Endothelial cell of umbilical vein (primary cell): ENCODE measurements around the gene ATXN10. TPM values are rescaled to one million over a fixed set of nuclear protein-coding genes. Genes with fewer than 3 reads are reported as not detected.

Experiments
- BruUV-seq: library from RNA; stranded (reverse); fragments of 400-500 nt; replicated peaks from 2 replicates; lab custom pipeline; 2021; lab: Mats Ljungman, UMichigan
- CTCF ChIA-PET: fragments of 300-600, 350-600 bp; sonication (Branson Sonifier 250); formaldehyde crosslinking; loops from one replicate; lab custom pipeline; 2021; ENCODE audit warnings: antibody characterized with exemption, inconsistent platforms; lab: Charles Lee
- POLR2A ChIA-PET: fragments of 300-600, 350-600 bp; sonication (Branson Sonifier 250); formaldehyde crosslinking; loops from one replicate; lab custom pipeline; 2021; ENCODE audit warnings: antibody characterized with exemption, inconsistent platforms; lab: Charles Lee
- DNase-seq: peaks from one replicate; pipeline ENCODE4 v3.0.0-alpha.2; 2011; ENCODE audit warnings: low read depth, low spot score
- FAIRE-seq: peaks from 2 replicates; lab custom pipeline; 2011; peaks lifted over from hg19 to GRCh38; lab: Jason Lieb, UNC
- H2AFZ ChIP-seq: 2 replicates; pipeline ENCODE4 v1.6.0; 2012; ENCODE audit warnings: low read depth, low read length, control low read depth, inconsistent platforms
- H3K27ac ChIP-seq: 2 replicates; pipeline ENCODE4 v1.5.1; 2011; ENCODE audit warnings: low read depth, mild to moderate bottlenecking, control low read depth, low read length, moderate library complexity; ENCODE audit not compliant: insufficient read depth
- H3K27me3 ChIP-seq, 2 experiments: 2 replicates each; pipeline versions ENCODE4 v1.6.0 to v1.6.1; 2011; ENCODE audit warnings: low read length in 2 of 2, mixed read lengths in 1 of 2; ENCODE audit not compliant: control insufficient read depth in 2 of 2, insufficient read depth in 2 of 2
- H3K36me3 ChIP-seq, 2 experiments: 2 replicates in 1 of 2; 3 replicates in 1 of 2; pipeline ENCODE4 v1.5.1; 2011; ENCODE audit warnings: low read length in 2 of 2, mild to moderate bottlenecking in 1 of 2, moderate library complexity in 1 of 2; ENCODE audit not compliant: control insufficient read depth in 2 of 2, insufficient read depth in 2 of 2; ENCODE audit errors: extremely low read depth in 1 of 2
- H3K4me1 ChIP-seq: 3 replicates; pipeline ENCODE4 v1.5.1; 2011; ENCODE audit warnings: mild to moderate bottlenecking, low read length; ENCODE audit not compliant: control insufficient read depth, insufficient read depth; ENCODE audit errors: extremely low read depth
- H3K4me2 ChIP-seq: 2 replicates; pipeline ENCODE4 v1.6.1; 2011; ENCODE audit warnings: low read length, control low read depth, mixed read lengths; ENCODE audit not compliant: insufficient read depth
- H3K4me3 ChIP-seq, 3 experiments: fragments of 200-600 bp in 1 of 3; sonication (generic), shearing (Covaris generic) in 1 of 3; replicated peaks in 1 of 3; 2 replicates each; pipeline ENCODE4 v1.5.1; 2011 to 2016; ENCODE audit warnings: control low read depth in 3 of 3, low read length in 3 of 3, mild to moderate bottlenecking in 2 of 3, inconsistent platforms in 1 of 3, low read depth in 1 of 3, moderate library complexity in 1 of 3; ENCODE audit not compliant: insufficient read depth in 1 of 3
- H3K79me2 ChIP-seq: 2 replicates; pipeline ENCODE4 v1.6.0; 2012; ENCODE audit warnings: low read length, inconsistent platforms; ENCODE audit not compliant: control insufficient read depth, insufficient read depth
- H3K9ac ChIP-seq: replicated peaks from 2 replicates; pipeline ENCODE3; 2011; ENCODE audit warnings: low read length, control low read depth; ENCODE audit not compliant: insufficient read depth; ENCODE audit errors: extremely low read depth
- H3K9me1 ChIP-seq: replicated peaks from 3 replicates; pipeline ENCODE4 v1.6.0; 2011; ENCODE audit warnings: mild to moderate bottlenecking, low read length; ENCODE audit not compliant: control insufficient read depth, insufficient read depth; ENCODE audit errors: extremely low read depth
- H3K9me3 ChIP-seq: replicated peaks from 2 replicates; pipeline ENCODE4 v1.5.1; 2012; ENCODE audit warnings: low read length, inconsistent platforms; ENCODE audit not compliant: control insufficient read depth, insufficient read depth
- H4K20me1 ChIP-seq: replicated peaks from 2 replicates; pipeline ENCODE3; 2011; ENCODE audit warnings: mild to moderate bottlenecking, low read length; ENCODE audit not compliant: control insufficient read depth, insufficient read depth; ENCODE audit errors: extremely low read depth
- CTCF ChIP-seq, 2 donors: IDR thresholded peaks; 1 replicate in 1 of 2; 2 replicates in 1 of 2; pipeline ENCODE4 v1.5.1; 2011; ENCODE audit warnings: low read length in 2 of 2, mild to moderate bottlenecking in 2 of 2, moderate library complexity in 2 of 2, control low read depth in 1 of 2, inconsistent platforms in 1 of 2, low read depth in 1 of 2; ENCODE audit not compliant: insufficient read depth in 1 of 2; ENCODE audit errors: extremely low read depth in 1 of 2
- EZH2 ChIP-seq: IDR thresholded peaks from 2 replicates; pipeline ENCODE4 v1.6.1; 2012; ENCODE audit warnings: borderline replicate concordance, low read depth, mild to moderate bottlenecking, moderate library complexity, low read length, inconsistent platforms; ENCODE audit not compliant: severe bottlenecking
- FOS ChIP-seq: IDR thresholded peaks from 2 replicates; pipeline ENCODE4 v1.6.1; 2011; ENCODE audit warnings: mild to moderate bottlenecking, low read length, moderate library complexity, borderline replicate concordance; ENCODE audit not compliant: insufficient read depth
- GATA2 ChIP-seq: IDR thresholded peaks from 2 replicates; pipeline ENCODE4 v1.7.0; 2011; ENCODE audit warnings: low read depth, mild to moderate bottlenecking, moderate library complexity, mixed read lengths, low read length; ENCODE audit not compliant: insufficient read length, insufficient read depth
- MAX ChIP-seq: IDR thresholded peaks from 2 replicates; pipeline ENCODE4 v1.6.1; 2011; ENCODE audit not compliant: insufficient read depth, insufficient read length
- MYC ChIP-seq: IDR thresholded peaks from one replicate; pipeline ENCODE4 v1.6.1; 2011; ENCODE audit warnings: mild to moderate bottlenecking, low read depth, low read length
- POLR2A ChIP-seq: IDR thresholded peaks from 2 replicates; pipeline ENCODE4 v1.6.1; 2012; ENCODE audit warnings: low read depth, mild to moderate bottlenecking, control low read depth, low read length
- POLR2AphosphoS5 ChIP-seq: IDR thresholded peaks from 2 replicates; pipeline ENCODE4 v1.6.1; 2012; ENCODE audit warnings: low read depth, mild to moderate bottlenecking, control low read depth, low read length, moderate library complexity; ENCODE audit not compliant: insufficient read depth
- dilution Hi-C: fragments of 300-500 bp; cut with MboI; formaldehyde crosslinking; loops from one replicate; pipeline ENCODE4 v1.15.0; 2019; ENCODE audit warnings: low sequenced_read_pairs; ENCODE audit not compliant: extremely low pct_ligation_motif_present
- intact Hi-C: fragments of 100-400 bp; cut with micrococcal nuclease; formaldehyde crosslinking; loops from one replicate; pipeline ENCODE4 v1.10.0; 2022
- polyA plus RNA-seq, 4 experiments: library from polyadenylated mRNA; depleted of rRNA in 3 of 4; stranded (reverse) in 3 of 4; unstranded in 1 of 4; fragments of >200 nt; gene quantifications; 2 replicates each; pipeline versions ENCODE4 v1.2.1 to v1.2.3, GENCODE V29; 2011 to 2012; ENCODE audit warnings: missing spikeins in 1 of 4
- total RNA-seq: library from RNA; stranded (reverse); gene quantifications from 2 replicates; pipeline ENCODE4 v1.2.3, GENCODE V29; 2021

The ATXN10 gene
- total and polyA plus RNA-seq, 2 donors (not counting 3 experiments of a cell fraction or from before 2014, with no cell fraction given) = 73.2 to 91.9 TPM

GRCh38 chr22:45836418-45837169 is 165.0 kb downstream of the ATXN10 start:
- no TSS peak for BruUV-seq
- Histone ChIP-seq H3K9ac (no peak overlapping the region), H3K4me1 (peaks cover 4% of the 10 kb centered on the region), H4K20me1 (no peaks in the 10 kb centered on the region), H3K27ac (no peak overlapping the region), H2AFZ (no peak overlapping the region), H3K4me3 (no peak overlapping the region), H3K4me2 (no peak overlapping the region), H3K27me3 (no peaks in the 10 kb centered on the region), H3K36me3 (no peaks in the 10 kb centered on the region), H3K9me1 (no peaks in the 10 kb centered on the region), H3K79me2 (no peaks in the 10 kb centered on the region), H3K9me3 (no peaks in the 10 kb centered on the region)
- no peak for DNase-seq
- ChIA-PET CTCF (interaction anchor here (3.4 kb wide), 1 partner anchor 27 kb away, joined by 16 read pairs; no protein-coding TSS in a partner anchor), POLR2A (no interaction called here)
- TF ChIP-seq POLR2A (no peak), CTCF (IDR thresholded peaks at IDR 0.05; ENCODE audit: extremely low read depth in 1 of 2, insufficient read depth in 1 of 2, low read depth in 1 of 2, low read length in 2 of 2) (no peak), POLR2AphosphoS5 (no peak), MYC (no peak), EZH2 (no peak), GATA2 (no peak), MAX (no peak), FOS (no peak)
- dilution Hi-C loops = no loop called here
- FAIRE-seq = no peak
- intact Hi-C loops = no loop called here
